ENCODE measurements around the gene NANOS2. TPM values are rescaled to one million over a fixed set of nuclear protein-coding genes. Genes with fewer than 3 reads are reported as not detected.
A peak's percentile ranks its signal among the peaks of the same experiment; 100 is the strongest.

NANOS2 gene
- total and polyA plus RNA-seq, 2 donors (not counting 1 experiment from before 2014, with no cell fraction given): not detected

DNA sequence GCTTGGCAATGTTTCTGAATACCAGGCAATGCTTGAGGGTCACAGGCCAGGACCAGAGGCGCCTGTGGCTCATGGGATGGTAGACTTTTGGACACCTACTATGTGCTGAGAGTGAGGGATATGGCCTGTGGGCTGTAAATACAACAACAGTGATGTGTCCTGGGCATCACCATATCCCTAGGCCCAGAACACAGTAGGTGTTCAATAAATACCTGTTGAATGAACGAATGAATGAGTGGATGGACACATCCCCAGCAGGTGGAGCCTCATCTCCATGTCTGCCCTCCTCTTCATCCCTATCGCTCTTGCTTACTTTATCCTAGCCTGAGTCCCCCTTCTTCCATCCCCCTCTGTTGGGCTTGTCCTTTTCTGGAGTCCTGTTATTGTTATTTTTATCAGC lies 16.5 kb upstream of the NANOS2 start:
- H2AFZ ChIP-seq (ENCODE audit: low read length): no peak overlapping the region
- no peak overlapping the region for H3K4me3 ChIP-seq (replicated peaks in 1 of 4; ENCODE audit: control extremely low read depth in 1 of 4, insufficient read depth in 1 of 4, low read depth in 3 of 4, low read length in 4 of 4)
- H3K27ac ChIP-seq (ENCODE audit: insufficient read depth, low read length): no peak overlapping the region
- no peaks in the 10 kb centered on the region for H3K9me3 ChIP-seq (ENCODE audit: control insufficient read depth, insufficient read depth, low read depth, low read length)
- no peaks in the 10 kb centered on the region for H3K79me2 ChIP-seq (ENCODE audit: control insufficient read depth, insufficient read depth, low read length)
- H4K20me1 ChIP-seq (ENCODE audit: control insufficient read depth, extremely low read depth, insufficient read depth, low read length): no peaks in the 10 kb centered on the region
- no peaks in the 10 kb centered on the region for H3K36me3 ChIP-seq (ENCODE audit: control insufficient read depth, insufficient read depth, low read length)
- TF ChIP-seq EZH2 (IDR thresholded peaks at IDR 0.05; ENCODE audit: low read length, missing control alignments) (no peak), CTCF (conservative IDR thresholded peaks at IDR 0.05 in 1 of 2, IDR thresholded peaks at IDR 0.05 in 1 of 2; ENCODE audit: low read depth in 1 of 2, low read length in 2 of 2) (no peak)
- no peak for DNase-seq (ENCODE audit: low read depth in 2 of 2)
- peaks cover 3% of the 10 kb centered on the region for H3K4me1 ChIP-seq (ENCODE audit: control insufficient read depth, extremely low read depth, insufficient read depth, low read length)
- H3K9ac ChIP-seq (ENCODE audit: insufficient read depth, low read length): no peak overlapping the region
- H3K4me2 ChIP-seq (ENCODE audit: extremely low read depth, insufficient read depth, low read length): no peak overlapping the region
- peaks cover 2% of the 10 kb centered on the region for H3K27me3 ChIP-seq (ENCODE audit: control insufficient read depth, insufficient read depth, low read length)

GRCh38 chr19:45929247-45929646 lies 14.7 kb upstream of the NANOS2 start:
- TF ChIP-seq EZH2 (IDR thresholded peaks at IDR 0.05; ENCODE audit: low read length, missing control alignments) (no peak), CTCF (conservative IDR thresholded peaks at IDR 0.05 in 1 of 2, IDR thresholded peaks at IDR 0.05 in 1 of 2; ENCODE audit: low read depth in 1 of 2, low read length in 2 of 2) (no peak)
- H3K4me3 ChIP-seq (replicated peaks in 1 of 4; ENCODE audit: control extremely low read depth in 1 of 4, insufficient read depth in 1 of 4, low read depth in 3 of 4, low read length in 4 of 4): no peak overlapping the region
- H3K9me3 ChIP-seq (ENCODE audit: control insufficient read depth, insufficient read depth, low read depth, low read length): no peaks in the 10 kb centered on the region
- H2AFZ ChIP-seq (ENCODE audit: low read length): no peak overlapping the region
- H3K36me3 ChIP-seq (ENCODE audit: control insufficient read depth, insufficient read depth, low read length): no peaks in the 10 kb centered on the region
- H3K27ac ChIP-seq (ENCODE audit: insufficient read depth, low read length): no peak overlapping the region
- H3K27me3 ChIP-seq (ENCODE audit: control insufficient read depth, insufficient read depth, low read length): no peaks in the 10 kb centered on the region
- peaks cover 3% of the 10 kb centered on the region for H3K4me1 ChIP-seq (ENCODE audit: control insufficient read depth, extremely low read depth, insufficient read depth, low read length)
- H3K79me2 ChIP-seq (ENCODE audit: control insufficient read depth, insufficient read depth, low read length): no peaks in the 10 kb centered on the region
- H3K9ac ChIP-seq (ENCODE audit: insufficient read depth, low read length): no peak overlapping the region
- no peak for DNase-seq (ENCODE audit: low read depth in 2 of 2)
- no peak overlapping the region for H3K4me2 ChIP-seq (ENCODE audit: extremely low read depth, insufficient read depth, low read length)
- H4K20me1 ChIP-seq (ENCODE audit: control insufficient read depth, extremely low read depth, insufficient read depth, low read length): no peaks in the 10 kb centered on the region

DNA sequence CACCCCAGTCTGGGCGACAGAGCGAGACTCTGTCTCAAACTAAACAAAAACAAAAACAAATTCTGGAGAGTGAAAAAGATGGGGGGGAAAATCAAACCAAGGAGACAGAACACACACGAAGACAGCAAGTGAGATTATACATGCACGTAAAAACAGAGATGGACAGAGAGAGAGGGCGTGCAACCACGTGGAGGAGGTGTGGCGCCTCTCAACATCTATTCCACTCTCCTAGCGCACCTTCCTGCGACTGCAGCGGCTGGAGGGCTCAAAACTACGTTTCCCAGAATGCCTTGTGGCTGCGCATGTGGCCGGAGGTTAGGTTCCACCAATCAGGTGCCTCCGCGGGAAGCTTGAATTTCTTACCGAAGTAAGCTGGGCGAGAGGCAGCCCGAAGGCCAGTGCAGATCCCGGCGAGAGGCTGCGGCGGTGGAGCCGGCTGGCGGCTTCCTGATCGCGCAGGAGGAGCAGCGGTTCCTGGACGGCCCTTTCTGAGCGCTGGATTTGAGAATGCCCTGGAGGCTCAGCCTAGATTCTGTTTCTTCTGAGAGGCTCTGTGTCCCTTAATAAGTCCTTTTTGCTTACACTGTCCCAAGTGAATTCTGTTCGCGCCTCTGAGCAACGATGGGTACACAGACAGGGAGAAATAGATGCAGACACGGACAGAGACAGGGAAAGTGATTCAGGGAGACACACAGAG lies 13.1 kb upstream of the NANOS2 start:
- H2AFZ ChIP-seq (ENCODE audit: low read length): no peak overlapping the region
- H3K4me2 ChIP-seq (ENCODE audit: extremely low read depth, insufficient read depth, low read length): peak overlapping the region; percentile 56
- H3K27ac ChIP-seq (ENCODE audit: insufficient read depth, low read length): no peak overlapping the region
- H3K36me3 ChIP-seq (ENCODE audit: control insufficient read depth, insufficient read depth, low read length): no peaks in the 10 kb centered on the region
- no peaks in the 10 kb centered on the region for H4K20me1 ChIP-seq (ENCODE audit: control insufficient read depth, extremely low read depth, insufficient read depth, low read length)
- no peaks in the 10 kb centered on the region for H3K9me3 ChIP-seq (ENCODE audit: control insufficient read depth, insufficient read depth, low read depth, low read length)
- no peak overlapping the region for H3K9ac ChIP-seq (ENCODE audit: insufficient read depth, low read length)
- peak; percentile 84 to 86 for DNase-seq (ENCODE audit: low read depth in 2 of 2)
- H3K27me3 ChIP-seq (ENCODE audit: control insufficient read depth, insufficient read depth, low read length): no peaks in the 10 kb centered on the region
- peaks cover 3% of the 10 kb centered on the region for H3K4me1 ChIP-seq (ENCODE audit: control insufficient read depth, extremely low read depth, insufficient read depth, low read length)
- no peaks in the 10 kb centered on the region for H3K79me2 ChIP-seq (ENCODE audit: control insufficient read depth, insufficient read depth, low read length)
- H3K4me3 ChIP-seq (replicated peaks in 1 of 4; ENCODE audit: control extremely low read depth in 1 of 4, insufficient read depth in 1 of 4, low read depth in 3 of 4, low read length in 4 of 4): peak overlapping the region in 3 of 4 experiments; percentile 2 to 19 (median 6)
- TF ChIP-seq EZH2 (IDR thresholded peaks at IDR 0.05; ENCODE audit: low read length, missing control alignments) (no peak), CTCF (conservative IDR thresholded peaks at IDR 0.05 in 1 of 2, IDR thresholded peaks at IDR 0.05 in 1 of 2; ENCODE audit: low read depth in 1 of 2, low read length in 2 of 2) (no peak)

All from fibroblast of lung (primary cell).